Liver (tissue), 3 donors: ENCODE results near the gene NOX3.

ENCODE experiments used
- CTCF ChIP-seq: fragments of 150-350 bp; IDR thresholded peaks from 2 replicates; pipeline ENCODE4 v1.5.1; 2017; ENCODE audit warnings: improper control_type of control experiment, low read depth, low read length; ENCODE audit not compliant: missing input control
- GABPA ChIP-seq, 2 donors: IDR thresholded peaks in 1 of 2; conservative IDR thresholded peaks in 1 of 2; 2 replicates each; pipeline ENCODE4 v1.6.1; 2016; ENCODE audit warnings: antibody characterized with exemption in 2 of 2, mild to moderate bottlenecking in 1 of 2, moderate library complexity in 1 of 2
- MAX ChIP-seq: IDR thresholded peaks from 2 replicates; pipeline ENCODE4 v1.6.1; 2016; ENCODE audit warnings: antibody characterized with exemption
- NR2F2 ChIP-seq: IDR thresholded peaks from 2 replicates; pipeline ENCODE4 v1.6.1; 2016; ENCODE audit warnings: antibody characterized with exemption
- RAD21 ChIP-seq, 2 donors: IDR thresholded peaks; 2 replicates each; pipeline ENCODE4 v1.6.1; 2016; ENCODE audit warnings: antibody characterized with exemption in 2 of 2, mild to moderate bottlenecking in 2 of 2
- SP1 ChIP-seq: IDR thresholded peaks from 2 replicates; pipeline ENCODE4 v1.6.1; 2018; ENCODE audit warnings: antibody characterized with exemption, mild to moderate bottlenecking
- TAF1 ChIP-seq: conservative IDR thresholded peaks from 2 replicates; pipeline ENCODE4 v1.6.1; 2016; ENCODE audit warnings: antibody characterized with exemption, mild to moderate bottlenecking
- YY1 ChIP-seq: IDR thresholded peaks from 2 replicates; pipeline ENCODE4 v1.6.1; 2016; ENCODE audit warnings: antibody characterized with exemption, mild to moderate bottlenecking
- donor health status: healthy.
- donor health status: healthy.

GRCh38 chr6:155504848-155505607 is 49.4 kb upstream of the NOX3 start:
- TF ChIP-seq CTCF: no peak
- no peak for TF ChIP-seq YY1
- no peak for TF ChIP-seq GABPA (IDR thresholded peaks at IDR 0.05 in 1 of 2, conservative IDR thresholded peaks at IDR 0.05 in 1 of 2)
- TF ChIP-seq SP1: no peak
- no peak for TF ChIP-seq RAD21 (IDR thresholded peaks at IDR 0.05)
- no peak for TF ChIP-seq NR2F2
- no peak for TF ChIP-seq MAX
- TF ChIP-seq TAF1: no peak
